Measurements from ENCODE around the gene PDCD5. TPM values are rescaled to one million over a fixed set of nuclear protein-coding genes. Genes with fewer than 3 reads are reported as not detected.

The PDCD5 gene
- total RNA-seq (2012; rRNA removed) (30.6 and 123 TPM in 2 replicates), polyA plus RNA-seq (2012; rRNA removed) (74.1 and 79.2 TPM in 2 replicates), Bru-seq, nascent RNA (percentile 82 among the genes with signal in this experiment), BruChase-seq, experiment 1, labeled RNA remaining after a 6-hour chase (percentile 72 among the genes with signal in this experiment), BruChase-seq, experiment 2, labeled RNA remaining after a 2-hour chase (percentile 76 among the genes with signal in this experiment)
- 59.1 and 65.9 TPM in 2 replicates for polyA plus RNA-seq (2012; cell fraction: cytosol; rRNA removed)
- polyA plus RNA-seq (2012; cell fraction: nucleus; rRNA removed; ENCODE audit: low replicate concordance), result 17.9 and 79.5 TPM in 2 replicates
- long read RNA-seq, transcript PDCD5-204 (6 exons, 601 nt), result minor isoform, 10 of 96 reads
- long read RNA-seq, transcript PDCD5-205 (4 exons, 480 nt), result minor isoform, 12 of 96 reads
- long read RNA-seq, transcript PDCD5-207 (6 exons, 699 nt), result major isoform, 60 of 96 reads
- long read RNA-seq, partial matches to known transcripts, result 7 of 96 reads
- long read RNA-seq, other reads (novel, unspliced or antisense), result 6 of 96 reads

GRCh38 chr19:32580901-32581704, at the start of gene PDCD5:
PDCD5 (plus strand) TSS chr19:32581190; CDS start chr19:32581262, 72 bp downstream.
- Histone ChIP-seq H3K4me1 (ENCODE audit: control insufficient read depth, insufficient read depth, low read length) (peaks cover 2% of the 10 kb centered on the region; the same call in 1 of the 2 replicates), H3K9me3 (ENCODE audit: control insufficient read depth, insufficient read depth, low read length) (no peaks in the 10 kb centered on the region), H2AK9ac (replicated peaks; ENCODE audit: low read depth, low read length, poor library complexity) (peak within 1 kb of the TSS; percentile 95), H2BK120ac (ENCODE audit: low read depth, low read length) (no peak within 1 kb of the TSS; the same call in 1 of the 2 replicates), H2BK15ac (ENCODE audit: low read depth, low read length) (no peak within 1 kb of the TSS), H3K9ac (ENCODE audit: low read depth, low read length) (peak within 1 kb of the TSS; percentile 93), H3K4me2 (ENCODE audit: low read depth, low read length) (peak within 1 kb of the TSS; percentile 96), H3K4me3 (ENCODE audit: insufficient read depth, low read depth, low read length) (peak within 1 kb of the TSS; percentile 81), H2BK5ac (ENCODE audit: low read depth, low read length, poor library complexity, severe bottlenecking) (peak within 1 kb of the TSS; percentile 88), H3K36me3 (ENCODE audit: control insufficient read depth, insufficient read depth, low read length) (peaks cover 15% of the 10 kb centered on the region), H4K91ac (ENCODE audit: insufficient read depth, low read depth, low read length) (peak within 1 kb of the TSS; percentile 87), H3K9me1 (ENCODE audit: insufficient read depth, low read length) (no peaks in the 10 kb centered on the region), H2AFZ (replicated peaks; ENCODE audit: low read length, poor library complexity) (peak within 1 kb of the TSS; percentile 98), H3K23ac (ENCODE audit: low read depth, low read length) (peak within 1 kb of the TSS; percentile 88), H2BK20ac (ENCODE audit: low read depth, low read length) (no peak within 1 kb of the TSS), H3K14ac (replicated peaks; ENCODE audit: low read depth, low read length) (peak within 1 kb of the TSS; percentile 72), H4K20me1 (ENCODE audit: insufficient read depth, low read length) (0 out of 2 replicates have a peak, but pooled peaks cover 6% of the 10 kb centered on the region), H4K8ac (ENCODE audit: low read depth in 2 of 2, low read length in 2 of 2) (peak within 1 kb of the TSS; percentile 94 to 96), H3K79me1 (ENCODE audit: low read depth in 1 of 2, low read length in 2 of 2) (peaks cover 28 to 32% of the 10 kb centered on the region in 2 experiments), H3K56ac (ENCODE audit: extremely low read depth, insufficient read depth, low read length) (no peak within 1 kb of the TSS), H4K5ac (ENCODE audit: low read depth, low read length) (peak within 1 kb of the TSS; percentile 31; the same call in 1 of the 2 replicates), H3K4ac (ENCODE audit: low read depth, low read length) (peak within 1 kb of the TSS; percentile 88), H3K18ac (ENCODE audit: low read depth, low read length) (peak within 1 kb of the TSS; percentile 46), H3K27me3 (ENCODE audit: control insufficient read depth, insufficient read depth, low read length) (no peaks in the 10 kb centered on the region), H3K27ac (ENCODE audit: insufficient read depth, low read length) (peak within 1 kb of the TSS; percentile 95), H2AK5ac (ENCODE audit: low read depth, low read length) (peak within 1 kb of the TSS; percentile 45; the same call in 1 of the 2 replicates)
- dilution Hi-C loops (cut with HindIII; ENCODE audit: low sequenced_read_pairs, unreplicated experiment), result no loop called here
- DNase-seq, result peak; percentile 89
- intact Hi-C loops (cut with micrococcal nuclease), result loop anchor here (5.0 to 10.0 kb wide), 3 partner anchors 126 to 504 kb away; partner anchors contain the start of genes GPATCH1 and ZNF507
- no TSS peak for BruUV-seq (replicated peaks)
- ChIA-PET POLR2A (ENCODE audit: unreplicated experiment) (interaction anchor here (0.6 to 1.0 kb wide), 2 partner anchors 176 to 268 kb away, joined by 3 to 9 read pairs; partner anchors contain the start of gene DPY19L3), CTCF (interaction anchor here (0.6 to 1.4 kb wide), 2 partner anchors 11 to 85 kb away, joined by 3 read pairs; no protein-coding TSS in a partner anchor)
- in situ Hi-C loops (cut with MboI; ENCODE audit: low sequenced_read_pairs), result no loop called here
- 1% methylated on average over 24 of the region's 81 CpGs; no CpG with 5 or more reads in 1 of the 2 experiments for WGBS, 2 experiments (ENCODE audit: extremely low coverage in 2 of 2, insufficient read length in 1 of 2)
- peak; percentile 98 for ATAC-seq (ENCODE audit: low read depth)
- TF ChIP-seq ELK1 (IDR thresholded peaks at IDR 0.05; ENCODE audit: borderline replicate concordance, low read depth, low read length), result no peak
- no peak for TF ChIP-seq CHD1 (IDR thresholded peaks at IDR 0.05; ENCODE audit: low read depth, low read length)
- TF ChIP-seq MAZ (IDR thresholded peaks at IDR 0.05; ENCODE audit: borderline replicate concordance, low read depth, low read length), result peak; percentile 53; the same call in 1 of the 2 replicates
- no peak for TF ChIP-seq SMC3 (IDR thresholded peaks at IDR 0.05; ENCODE audit: low read depth, low read length)
- TF ChIP-seq MXI1 (IDR thresholded peaks at IDR 0.05; ENCODE audit: borderline replicate concordance, low read depth, low read length), result peak; percentile 10; the same call in 1 of the 2 replicates
- TF ChIP-seq RAD21 (IDR thresholded peaks at IDR 0.05; ENCODE audit: low read length), result no peak
- TF ChIP-seq RCOR1 (IDR thresholded peaks at IDR 0.05; ENCODE audit: insufficient replicate concordance, low read length), result no peak
- no peak for TF ChIP-seq RFX5 (IDR thresholded peaks at IDR 0.05; ENCODE audit: low read depth, low read length)
- no peak for TF ChIP-seq CTCF (conservative IDR thresholded peaks at IDR 0.05; ENCODE audit: low read depth, low read length)
